ENCODE results near the gene RBM42.

- no peak for TF ChIP-seq EP300 (IDR thresholded peaks at IDR 0.05)
- no peak for TF ChIP-seq POLR2AphosphoS5 (IDR thresholded peaks at IDR 0.05)
Measured at GRCh38 chr19:35623327-35624010, 5.4 kb upstream of the RBM42 start.

Data from suprapubic skin (tissue), 4 donors.